ENCODE data around the gene CINP.
"Not testable (repeated sequence)": the region's sequence is repeated elsewhere in the genome, so short reads cannot be mapped to it uniquely, and the experiment has no call there.

GRCh38 chr14:102329381-102329780 lies 33.3 kb downstream of the CINP start:
- TF ChIP-seq CTCF (IDR thresholded peaks at IDR 0.05; ENCODE audit: control extremely low read depth in 1 of 3, insufficient read depth in 1 of 3, low read depth in 1 of 3, low read length in 3 of 3); SIRT6 (IDR thresholded peaks at IDR 0.05; ENCODE audit: low read length); CHD1 (IDR thresholded peaks at IDR 0.05; ENCODE audit: low read depth, low read length); POLR2A (IDR thresholded peaks at IDR 0.05; ENCODE audit: control extremely low read depth in 1 of 2, low read depth in 2 of 2, low read length in 2 of 2); JUN (IDR thresholded peaks at IDR 0.05; ENCODE audit: low read depth, low read length): not testable (repeated sequence)
